Effector memory CD4-positive, alpha-beta T cell (primary cell): Measurements from ENCODE around the gene FA2H.

ENCODE experiments used
- DNase-seq, 3 donors: peaks; one replicate each; pipeline ENCODE4 v3.0.0-alpha.2; 2020
- H3K27ac ChIP-seq: 2 replicates; pipeline ENCODE4 v1.7.0; 2013; ENCODE audit warnings: mild to moderate bottlenecking, low read length, moderate library complexity; ENCODE audit not compliant: insufficient read depth, poor library complexity, severe bottlenecking
- H3K27me3 ChIP-seq: replicated peaks from 2 replicates; pipeline ENCODE4 v1.7.0; 2013; ENCODE audit warnings: mild to moderate bottlenecking, low read length; ENCODE audit not compliant: insufficient read depth, control insufficient read depth, poor library complexity, severe bottlenecking
- H3K36me3 ChIP-seq: 2 replicates; pipeline ENCODE4 v1.7.0; 2013; ENCODE audit warnings: mild to moderate bottlenecking, low read length, moderate library complexity; ENCODE audit not compliant: control insufficient read depth, insufficient read depth
- H3K4me1 ChIP-seq: 2 replicates; pipeline ENCODE4 v1.7.0; 2013; ENCODE audit warnings: low read length, mild to moderate bottlenecking; ENCODE audit not compliant: control insufficient read depth, insufficient read depth, poor library complexity, severe bottlenecking
- H3K4me3 ChIP-seq: 2 replicates; pipeline ENCODE4 v1.7.0; 2013; ENCODE audit warnings: low read length, low read depth, mild to moderate bottlenecking; ENCODE audit not compliant: insufficient read depth, poor library complexity, severe bottlenecking
- H3K9me3 ChIP-seq: 2 replicates; pipeline ENCODE4 v1.7.0; 2013; ENCODE audit warnings: mild to moderate bottlenecking, low read length, moderate library complexity; ENCODE audit not compliant: control insufficient read depth

Gene FA2H

DNA sequence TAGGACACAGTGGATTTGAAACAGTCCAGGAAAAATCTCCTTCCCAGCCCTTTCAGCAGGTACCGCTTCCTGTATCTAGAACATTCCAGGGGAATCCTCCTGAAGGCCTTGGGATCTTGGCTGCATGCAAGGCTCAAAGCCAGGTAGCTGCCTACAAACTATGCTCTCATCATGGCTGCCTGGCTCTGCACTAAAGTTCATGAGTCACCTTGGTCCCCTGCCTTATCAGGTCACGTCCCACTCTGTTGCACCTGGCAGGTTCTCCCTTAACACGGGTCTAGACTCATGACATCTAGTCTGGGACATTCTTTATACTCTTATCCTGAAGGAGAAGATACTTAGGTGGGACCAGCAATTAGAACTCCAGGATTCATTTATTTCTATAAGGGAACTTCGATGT is 15.8 kb downstream of the FA2H start:
- Histone ChIP-seq H3K4me3 (no peak overlapping the region), H3K4me1 (no peaks in the 10 kb centered on the region), H3K36me3 (no peaks in the 10 kb centered on the region), H3K9me3 (no peaks in the 10 kb centered on the region), H3K27me3 (no peaks in the 10 kb centered on the region), H3K27ac (no peak overlapping the region)
- no peak for DNase-seq

DNA sequence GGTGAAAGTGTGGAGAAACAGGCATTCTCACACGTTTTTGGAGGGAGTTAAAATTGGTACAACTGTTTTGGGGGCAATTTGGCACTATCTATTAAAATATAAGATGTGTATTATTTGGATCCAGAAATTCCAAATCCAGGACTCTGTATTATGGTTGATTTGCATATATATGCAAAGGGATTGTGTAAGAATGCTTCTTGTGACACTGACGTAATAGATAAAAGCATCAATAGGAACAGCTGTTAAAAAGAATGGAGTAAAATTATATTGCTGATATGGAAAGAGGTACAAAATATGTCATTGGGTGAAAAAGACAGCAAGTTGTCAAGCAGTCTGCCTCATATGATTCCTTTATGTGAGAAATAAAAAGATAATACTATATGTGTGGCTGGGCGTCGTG is 17.3 kb downstream of the FA2H start:
- H3K4me3 ChIP-seq: no peak overlapping the region
- no peaks in the 10 kb centered on the region for H3K9me3 ChIP-seq
- no peak for DNase-seq
- H3K27ac ChIP-seq: no peak overlapping the region
- no peaks in the 10 kb centered on the region for H3K4me1 ChIP-seq
- H3K27me3 ChIP-seq: no peaks in the 10 kb centered on the region
- H3K36me3 ChIP-seq: no peaks in the 10 kb centered on the region

DNA sequence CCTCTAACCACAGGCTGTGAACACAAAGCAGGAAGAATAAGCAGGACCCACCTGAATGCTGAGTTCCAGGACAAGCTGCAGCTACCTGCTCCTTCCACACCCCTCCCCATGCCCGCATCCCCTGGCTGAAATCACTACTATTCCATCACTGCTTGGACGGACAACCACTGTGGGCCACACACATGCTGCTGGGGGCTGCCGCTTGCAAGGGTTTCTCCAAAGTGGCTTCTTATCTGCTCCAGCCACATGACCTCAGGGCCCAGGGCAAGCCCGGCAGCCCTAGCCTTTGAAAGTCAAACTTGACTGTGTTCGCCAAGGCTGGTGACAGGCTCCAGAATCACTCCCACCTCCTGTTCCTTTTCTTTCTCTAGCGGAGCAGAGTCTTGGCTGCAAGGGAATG is 18.4 kb downstream of the FA2H start:
- H3K4me3 ChIP-seq: no peak overlapping the region
- no peaks in the 10 kb centered on the region for H3K4me1 ChIP-seq
- H3K27ac ChIP-seq: no peak overlapping the region
- no peaks in the 10 kb centered on the region for H3K27me3 ChIP-seq
- no peaks in the 10 kb centered on the region for H3K36me3 ChIP-seq
- no peak for DNase-seq
- H3K9me3 ChIP-seq: no peaks in the 10 kb centered on the region

DNA sequence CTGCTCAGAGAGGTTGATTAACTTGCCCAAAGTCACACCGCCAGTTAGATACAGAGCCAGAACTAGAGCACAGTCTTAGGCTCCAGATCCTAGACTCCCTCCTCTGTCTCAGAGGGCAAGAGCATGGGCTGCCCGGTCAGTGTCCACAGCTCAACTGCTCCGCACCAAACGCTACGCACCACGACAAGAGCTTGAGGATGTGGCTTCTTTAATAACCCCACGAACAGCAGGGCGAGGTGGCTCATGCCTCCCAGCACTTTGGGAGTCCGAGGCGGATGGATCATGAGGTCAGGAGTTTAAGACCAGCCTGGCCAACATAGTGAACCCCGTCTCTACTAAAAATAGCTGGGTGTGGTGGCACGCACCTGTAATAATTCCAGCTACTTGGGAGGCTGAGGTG is 21.4 kb downstream of the FA2H start:
- Histone ChIP-seq H3K4me1 (no peaks in the 10 kb centered on the region), H3K27ac (no peak overlapping the region), H3K4me3 (no peak overlapping the region), H3K9me3 (no peaks in the 10 kb centered on the region), H3K27me3 (no peaks in the 10 kb centered on the region), H3K36me3 (no peaks in the 10 kb centered on the region)
- no peak for DNase-seq

DNA sequence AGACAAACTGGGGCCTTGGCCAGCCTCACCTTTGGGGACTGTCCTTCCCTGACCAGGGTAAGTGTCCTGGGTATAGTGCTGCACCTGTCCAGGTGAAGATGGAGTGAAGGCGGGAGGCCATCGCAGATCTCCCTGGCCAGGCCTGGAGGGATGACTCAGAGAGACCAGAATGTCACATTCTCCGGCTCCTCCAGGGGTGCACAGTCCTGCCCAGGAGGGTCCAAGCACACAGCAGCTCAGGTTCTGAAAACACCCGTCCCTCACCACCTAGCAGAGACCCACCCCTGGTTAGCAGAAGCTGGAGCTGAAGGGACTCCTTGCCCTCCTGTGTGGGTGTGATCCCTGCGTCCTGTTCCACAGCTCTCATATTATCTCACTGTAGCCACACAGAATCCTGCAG is 21.9 kb downstream of the FA2H start:
- no peaks in the 10 kb centered on the region for H3K27me3 ChIP-seq

DNA sequence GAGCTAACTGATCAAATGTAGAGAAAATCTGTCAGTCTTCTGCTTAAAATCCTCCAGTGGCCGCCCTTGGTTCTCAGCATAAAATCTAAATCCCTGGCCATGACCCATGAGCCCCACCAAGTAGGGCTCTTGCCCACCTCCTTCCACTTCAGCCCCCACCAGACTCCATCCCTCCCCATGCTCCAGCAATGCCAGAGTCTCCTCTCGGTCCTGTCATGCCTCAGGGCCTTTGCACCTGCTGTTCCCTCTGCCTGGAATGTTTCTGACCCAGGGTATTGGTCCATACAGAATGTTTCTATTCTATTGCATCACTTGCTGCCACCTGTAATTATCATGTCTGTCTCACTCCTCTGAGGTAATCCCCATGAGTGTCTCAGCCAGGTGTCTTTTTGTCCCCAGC is 22.4 kb downstream of the FA2H start:
- Histone ChIP-seq H3K4me1 (no peaks in the 10 kb centered on the region), H3K9me3 (no peaks in the 10 kb centered on the region), H3K4me3 (no peak overlapping the region), H3K27me3 (no peaks in the 10 kb centered on the region), H3K27ac (no peak overlapping the region), H3K36me3 (no peaks in the 10 kb centered on the region)
- DNase-seq: no peak

More for the DNA sequence above, 21.9 kb downstream of the FA2H start:
- H3K27ac ChIP-seq: no peak overlapping the region
- no peak overlapping the region for H3K4me3 ChIP-seq
- no peak for DNase-seq
- H3K9me3 ChIP-seq: no peaks in the 10 kb centered on the region
- no peaks in the 10 kb centered on the region for H3K4me1 ChIP-seq
- H3K36me3 ChIP-seq: no peaks in the 10 kb centered on the region

DNA sequence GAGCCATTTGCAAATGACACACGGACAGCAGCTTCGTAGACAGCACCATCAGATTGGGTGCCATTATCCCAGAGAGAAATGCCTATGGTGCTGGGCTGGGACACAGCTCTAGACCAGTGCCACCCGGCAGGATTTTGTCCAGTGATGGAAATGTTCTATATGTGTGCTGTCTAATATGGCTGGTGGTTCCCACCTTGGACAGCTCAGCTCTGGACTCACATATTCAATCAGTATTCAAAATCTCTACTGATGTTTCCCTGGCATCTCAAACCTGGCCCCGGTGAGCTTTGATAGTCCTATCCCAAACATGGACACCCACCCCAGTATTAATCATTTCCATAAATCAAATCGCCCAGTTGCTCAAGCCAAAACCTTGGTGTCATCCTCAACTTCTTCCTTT is 23.0 kb downstream of the FA2H start:
- Histone ChIP-seq H3K27ac (no peak overlapping the region), H3K4me1 (no peaks in the 10 kb centered on the region), H3K4me3 (no peak overlapping the region), H3K9me3 (no peaks in the 10 kb centered on the region), H3K36me3 (no peaks in the 10 kb centered on the region), H3K27me3 (no peaks in the 10 kb centered on the region)
- no peak for DNase-seq

DNA sequence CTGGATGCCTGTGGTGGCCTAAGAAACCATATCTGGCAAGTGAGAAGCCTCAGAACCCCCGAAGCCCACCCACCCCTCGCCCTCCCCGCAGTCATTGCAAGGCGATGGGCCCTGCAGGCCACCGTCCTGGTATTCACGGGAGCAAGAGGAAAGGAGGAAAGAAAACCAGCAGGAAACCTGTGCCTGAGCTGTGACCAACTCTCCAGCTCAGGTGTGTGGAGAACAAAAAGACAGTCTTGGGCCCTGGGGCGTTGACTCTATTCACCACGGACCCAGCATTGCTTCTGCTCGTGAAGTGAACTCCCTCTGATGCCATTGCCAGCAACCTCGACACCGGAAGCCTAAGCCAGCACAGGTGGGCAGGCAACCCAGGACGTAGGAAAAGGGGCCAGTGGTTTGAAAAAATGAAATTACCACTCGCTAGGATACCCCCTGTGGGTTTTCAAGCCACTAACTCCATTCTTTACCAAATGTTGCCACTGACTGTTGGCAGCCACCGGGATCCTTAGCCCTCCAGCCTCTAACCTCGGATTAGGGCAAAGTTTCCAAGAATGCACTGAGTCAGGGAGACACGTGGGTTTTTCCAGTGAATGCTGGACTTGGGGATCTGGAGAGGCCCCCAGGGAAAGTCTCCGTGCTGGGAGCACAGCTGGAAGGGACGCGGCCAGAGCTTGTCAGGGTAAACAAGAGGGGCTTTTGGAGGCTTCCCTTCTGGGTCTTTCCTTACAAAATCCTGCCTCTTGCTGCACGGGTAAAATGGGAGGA is 25.1 kb downstream of the FA2H start:
- H3K27me3 ChIP-seq: no peaks in the 10 kb centered on the region
- no peaks in the 10 kb centered on the region for H3K9me3 ChIP-seq
- H3K36me3 ChIP-seq: no peaks in the 10 kb centered on the region
- no peaks in the 10 kb centered on the region for H3K4me1 ChIP-seq
- no peak for DNase-seq
- no peak overlapping the region for H3K4me3 ChIP-seq
- H3K27ac ChIP-seq: no peak overlapping the region

DNA sequence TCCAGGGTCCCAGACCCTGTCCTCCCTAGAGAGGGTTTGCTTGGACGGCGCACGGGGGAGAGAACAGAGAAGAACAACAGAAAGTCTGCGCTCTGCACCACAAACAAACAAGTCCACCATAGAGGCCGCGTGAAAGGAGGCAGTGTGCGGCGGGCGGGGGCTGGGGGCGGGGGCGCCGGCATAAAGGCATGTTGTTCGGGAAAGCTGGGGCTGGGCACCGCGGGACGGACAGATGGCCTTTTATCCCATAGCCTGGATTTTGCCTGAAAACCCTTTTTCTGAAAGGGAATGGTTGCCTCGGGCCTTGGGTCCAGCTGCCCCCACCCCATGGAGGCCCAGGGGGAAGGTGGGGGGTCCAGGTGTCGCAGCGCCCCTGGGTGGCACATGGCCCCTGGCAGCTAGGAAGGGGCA is 26.0 kb downstream of the FA2H start:
- no peaks in the 10 kb centered on the region for H3K27me3 ChIP-seq
- no peak overlapping the region for H3K4me3 ChIP-seq
- H3K4me1 ChIP-seq: no peaks in the 10 kb centered on the region
- no peaks in the 10 kb centered on the region for H3K9me3 ChIP-seq
- no peak overlapping the region for H3K27ac ChIP-seq
- H3K36me3 ChIP-seq: no peaks in the 10 kb centered on the region
- no peak for DNase-seq

DNA sequence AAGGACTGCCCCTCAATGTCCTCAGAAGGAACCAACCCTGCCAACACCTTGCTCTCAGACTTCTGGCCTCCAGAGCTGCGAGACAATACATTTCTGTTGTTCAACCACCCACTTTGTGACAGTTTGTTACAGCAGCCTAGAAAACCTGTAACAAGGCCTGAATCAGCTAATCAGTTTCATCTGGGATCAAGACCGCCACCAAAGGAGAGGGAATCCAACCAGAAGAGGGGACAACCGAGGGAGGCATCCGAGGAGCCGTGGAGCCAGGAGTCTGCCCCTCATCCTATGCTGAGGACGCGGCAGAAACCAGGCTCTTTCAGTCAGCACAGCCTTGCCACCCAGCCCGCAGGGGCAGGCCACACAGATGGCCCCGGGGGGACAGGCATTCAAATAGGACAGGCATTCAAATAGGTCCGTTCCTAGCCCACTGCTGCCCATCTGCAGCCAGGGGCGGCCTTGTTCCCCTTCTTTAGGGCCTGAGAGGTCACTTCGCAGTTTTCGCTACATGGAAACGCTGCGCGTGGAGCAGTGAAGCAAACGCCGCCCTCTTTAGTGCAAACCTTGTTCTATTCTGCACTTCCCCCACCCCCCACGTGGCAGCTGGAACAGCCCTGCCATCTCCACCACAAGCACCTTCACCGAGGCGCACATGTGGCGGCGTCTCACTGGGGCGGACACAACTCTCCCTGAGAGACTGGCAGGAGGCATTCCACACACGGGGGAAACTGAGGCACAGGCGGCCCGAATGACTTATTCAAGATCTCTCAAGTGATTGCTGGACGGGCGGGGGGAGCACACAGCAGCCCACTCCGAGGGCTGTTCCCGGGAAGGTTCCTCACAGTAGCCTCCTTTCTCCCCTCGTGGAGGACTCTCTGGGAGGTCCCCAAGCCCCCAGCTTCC is 26.7 kb downstream of the FA2H start:
- H3K4me1 ChIP-seq: no peaks in the 10 kb centered on the region
- H3K27me3 ChIP-seq: no peaks in the 10 kb centered on the region
- DNase-seq: no peak
- H3K27ac ChIP-seq: no peak overlapping the region
- H3K9me3 ChIP-seq: no peaks in the 10 kb centered on the region
- no peak overlapping the region for H3K4me3 ChIP-seq
- H3K36me3 ChIP-seq: no peaks in the 10 kb centered on the region
